RWPE2 (cell line): ENCODE results near the gene PSMB8.
"Not testable (repeated sequence)": the region's sequence is repeated elsewhere in the genome, so short reads cannot be mapped to it uniquely, and the experiment has no call there.

Experiments used
- ATAC-seq: fragments of 200-7000 bp; cut with Tn5 transposase; 3 replicates; pipeline ENCODE4 v1.9.1; 2021; ENCODE audit warnings: low read depth
- DNase-seq: peaks from one replicate; pipeline ENCODE4 v3.0.0-alpha.2; 2020; ENCODE audit warnings: low spot score
- H3K27ac ChIP-seq: fragments of 450-650 bp; 2 replicates; pipeline ENCODE4 v1.5.1; 2017; ENCODE audit warnings: mild to moderate bottlenecking; ENCODE audit not compliant: poor library complexity, severe bottlenecking
- H3K27me3 ChIP-seq: fragments of 250-450 bp; sonication (Bioruptor Pico); 2 replicates; pipeline ENCODE4 v1.5.1; 2021; ENCODE audit warnings: mild to moderate bottlenecking, moderate library complexity; ENCODE audit not compliant: insufficient read depth, poor library complexity, severe bottlenecking
- H3K36me3 ChIP-seq: fragments of 250-450 bp; sonication (Bioruptor Pico); 2 replicates; pipeline ENCODE4 v1.5.1; 2020; ENCODE audit warnings: low read depth, mild to moderate bottlenecking, moderate library complexity
- H3K4me1 ChIP-seq: fragments of 250-450 bp; sonication (Bioruptor Pico); 2 replicates; pipeline ENCODE4 v1.5.1; 2021; ENCODE audit warnings: mild to moderate bottlenecking, moderate library complexity; ENCODE audit not compliant: insufficient read depth, poor library complexity, severe bottlenecking
- H3K4me3 ChIP-seq: fragments of 250-450 bp; sonication (Bioruptor Pico); 2 replicates; pipeline ENCODE4 v1.5.1; 2021; ENCODE audit warnings: mild to moderate bottlenecking, moderate library complexity; ENCODE audit not compliant: severe bottlenecking
- H3K9me3 ChIP-seq: fragments of 250-450 bp; sonication (Bioruptor Pico); 2 replicates; pipeline ENCODE4 v1.5.1; 2021; ENCODE audit warnings: mild to moderate bottlenecking, moderate library complexity; ENCODE audit not compliant: severe bottlenecking
- CTCF ChIP-seq: fragments of 450-650 bp; IDR thresholded peaks from one replicate; pipeline ENCODE4 v1.5.1; 2017; ENCODE audit warnings: mild to moderate bottlenecking, moderate library complexity; ENCODE audit not compliant: poor library complexity, severe bottlenecking

Gene PSMB8

GRCh38 chr6:32815996-32816395, 27.9 kb downstream of the PSMB8 start:
- H3K36me3 ChIP-seq, result no peaks in the 10 kb centered on the region
- H3K9me3 ChIP-seq, result no peaks in the 10 kb centered on the region
- TF ChIP-seq CTCF, result no peak
- ATAC-seq (no peak), DNase-seq (no peak)
- H3K4me3 ChIP-seq, result no peak overlapping the region
- no peak overlapping the region for H3K27ac ChIP-seq
- H3K4me1 ChIP-seq, result peaks cover 14% of the 10 kb centered on the region
- no peaks in the 10 kb centered on the region for H3K27me3 ChIP-seq

GRCh38 chr6:32815115-32815514, 28.7 kb downstream of the PSMB8 start:
- Histone ChIP-seq H3K36me3 (no peaks in the 10 kb centered on the region), H3K27me3 (no peaks in the 10 kb centered on the region), H3K9me3 (no peaks in the 10 kb centered on the region), H3K4me1 (peaks cover 14% of the 10 kb centered on the region), H3K27ac (no peak overlapping the region), H3K4me3 (no peak overlapping the region)
- TF ChIP-seq CTCF, result no peak
- ATAC-seq (no peak), DNase-seq (no peak)

- Histone ChIP-seq H3K36me3 (no peaks in the 10 kb centered on the region), H3K4me3 (no peak overlapping the region), H3K27ac (no peak overlapping the region), H3K27me3 (no peaks in the 10 kb centered on the region), H3K4me1 (peaks cover 6% of the 10 kb centered on the region), H3K9me3 (no peaks in the 10 kb centered on the region)
- no peak for TF ChIP-seq CTCF
- ATAC-seq (no peak), DNase-seq (no peak)
These were observed 29.7 kb downstream of the PSMB8 start for GRCh38 chr6:32814145-32814544.

GRCh38 chr6:32809171-32809570, 34.7 kb downstream of the PSMB8 start:
- H3K4me1 ChIP-seq, result no peaks in the 10 kb centered on the region
- no peaks in the 10 kb centered on the region for H3K9me3 ChIP-seq
- no peak for TF ChIP-seq CTCF
- no peaks in the 10 kb centered on the region for H3K36me3 ChIP-seq
- no peak for DNase-seq
- H3K27ac ChIP-seq, result no peak overlapping the region
- no peak for ATAC-seq
- H3K4me3 ChIP-seq, result no peak overlapping the region
- no peaks in the 10 kb centered on the region for H3K27me3 ChIP-seq

GRCh38 chr6:32807020-32807580, 36.7 kb downstream of the PSMB8 start:
- no peak for DNase-seq
- Histone ChIP-seq H3K27ac (no peak overlapping the region), H3K36me3 (no peaks in the 10 kb centered on the region), H3K4me1 (no peaks in the 10 kb centered on the region), H3K27me3 (no peaks in the 10 kb centered on the region), H3K4me3 (no peak overlapping the region), H3K9me3 (no peaks in the 10 kb centered on the region)
- ATAC-seq, result no peak
- no peak for TF ChIP-seq CTCF

GRCh38 chr6:32805404-32805803, 38.4 kb downstream of the PSMB8 start:
- ATAC-seq, H3K4me1 ChIP-seq, DNase-seq, H3K27me3 ChIP-seq, H3K27ac ChIP-seq, H3K4me3 ChIP-seq, H3K9me3 ChIP-seq, H3K36me3 ChIP-seq: not testable (repeated sequence)
